ENCODE results near the gene PDZD4. TPM values are rescaled to one million over a fixed set of nuclear protein-coding genes. Genes with fewer than 3 reads are reported as not detected.

The PDZD4 gene
- total and polyA plus RNA-seq, 2 experiments from 2014 or later, result 0.50 to 5.8 TPM

- no peak overlapping the region for H3K4me3 ChIP-seq
- no peaks in the 10 kb centered on the region for H3K9me3 ChIP-seq (ENCODE audit: low read depth)
- no peaks in the 10 kb centered on the region for H3K4me1 ChIP-seq (ENCODE audit: low read depth)
- no peaks in the 10 kb centered on the region for H3K36me3 ChIP-seq
- no peak for TF ChIP-seq CTCF (IDR thresholded peaks at IDR 0.05; ENCODE audit: low read depth, low read length)
- H3K27me3 ChIP-seq, result no peaks in the 10 kb centered on the region
- no peak overlapping the region for H3K27ac ChIP-seq
- DNase-seq (ENCODE audit: low read depth in 1 of 2, low spot score in 1 of 2), result no peak
These were observed 47.4 kb upstream of the PDZD4 start for GRCh38 chrX:153877571-153878261.

- Histone ChIP-seq H3K4me3 (no peak overlapping the region), H3K9me3 (ENCODE audit: low read depth) (no peaks in the 10 kb centered on the region), H3K27me3 (no peaks in the 10 kb centered on the region), H3K36me3 (no peaks in the 10 kb centered on the region), H3K4me1 (ENCODE audit: low read depth) (no peaks in the 10 kb centered on the region), H3K27ac (no peak overlapping the region)
- DNase-seq (ENCODE audit: low read depth in 1 of 2, low spot score in 1 of 2), result no peak
- no peak for TF ChIP-seq CTCF (IDR thresholded peaks at IDR 0.05; ENCODE audit: low read depth, low read length)
These were observed 45.8 kb upstream of the PDZD4 start for GRCh38 chrX:153876112-153876491.

GRCh38 chrX:153875391-153876111, 45.2 kb upstream of the PDZD4 start:
- no peak overlapping the region for H3K27ac ChIP-seq
- no peaks in the 10 kb centered on the region for H3K36me3 ChIP-seq
- H3K27me3 ChIP-seq, result no peaks in the 10 kb centered on the region
- no peak overlapping the region for H3K4me3 ChIP-seq
- H3K9me3 ChIP-seq (ENCODE audit: low read depth), result no peaks in the 10 kb centered on the region
- H3K4me1 ChIP-seq (ENCODE audit: low read depth), result no peaks in the 10 kb centered on the region
- DNase-seq (ENCODE audit: low read depth in 1 of 2, low spot score in 1 of 2), result peak; percentile 46 to 70
- no peak for TF ChIP-seq CTCF (IDR thresholded peaks at IDR 0.05; ENCODE audit: low read depth, low read length)

GRCh38 chrX:153874366-153875125, 44.2 kb upstream of the PDZD4 start:
- no peak for TF ChIP-seq CTCF (IDR thresholded peaks at IDR 0.05; ENCODE audit: low read depth, low read length)
- Histone ChIP-seq H3K27ac (no peak overlapping the region), H3K36me3 (no peaks in the 10 kb centered on the region), H3K4me3 (no peak overlapping the region), H3K27me3 (no peaks in the 10 kb centered on the region), H3K4me1 (ENCODE audit: low read depth) (no peaks in the 10 kb centered on the region), H3K9me3 (ENCODE audit: low read depth) (no peaks in the 10 kb centered on the region)
- DNase-seq (ENCODE audit: low read depth in 1 of 2, low spot score in 1 of 2), result no peak

- H3K27me3 ChIP-seq, result no peaks in the 10 kb centered on the region
- no peak overlapping the region for H3K4me3 ChIP-seq
- TF ChIP-seq CTCF (IDR thresholded peaks at IDR 0.05; ENCODE audit: low read depth, low read length), result no peak
- DNase-seq (ENCODE audit: low read depth in 1 of 2, low spot score in 1 of 2), result no peak
- no peaks in the 10 kb centered on the region for H3K4me1 ChIP-seq (ENCODE audit: low read depth)
- H3K9me3 ChIP-seq (ENCODE audit: low read depth), result no peaks in the 10 kb centered on the region
- no peaks in the 10 kb centered on the region for H3K36me3 ChIP-seq
- H3K27ac ChIP-seq, result no peak overlapping the region
These were observed 43.7 kb upstream of the PDZD4 start for GRCh38 chrX:153874085-153874365.
